LNCAP (cell line): ENCODE data around the gene GJB1.

Source experiments
- TF ChIP-seq, protein P1 (sequence below): fragments of 450-650 bp; IDR thresholded peaks from 2 replicates; pipeline ENCODE4 v1.5.1; 2017; ENCODE audit warnings: mild to moderate bottlenecking

The GJB1 gene

DNA sequence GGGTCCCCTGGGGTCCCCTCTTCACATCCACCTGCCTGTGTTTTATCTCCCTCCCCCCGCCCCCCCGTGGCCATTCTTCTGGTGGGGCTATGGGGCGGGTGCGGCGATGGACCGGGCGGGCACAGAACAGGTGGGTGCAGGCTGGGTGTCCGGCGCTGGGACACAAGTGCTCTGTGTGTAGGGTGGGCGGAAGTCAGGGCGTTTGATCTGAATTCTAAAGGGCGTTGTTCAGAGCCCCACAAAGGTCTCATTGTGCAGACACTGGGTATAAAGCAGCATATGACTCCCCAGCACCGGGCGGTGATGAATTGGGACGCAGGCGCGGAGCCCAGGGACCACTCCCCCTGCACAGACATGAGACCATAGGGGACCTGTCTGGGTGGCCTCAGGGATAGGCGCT lies at the start of gene GJB1:
Gene GJB1, plus strand, starts transcription at position 296 of the 400 bp plus-strand sequence. CDS start 484 bp downstream, outside the sequence.
- TF ChIP-seq, protein P1, sequence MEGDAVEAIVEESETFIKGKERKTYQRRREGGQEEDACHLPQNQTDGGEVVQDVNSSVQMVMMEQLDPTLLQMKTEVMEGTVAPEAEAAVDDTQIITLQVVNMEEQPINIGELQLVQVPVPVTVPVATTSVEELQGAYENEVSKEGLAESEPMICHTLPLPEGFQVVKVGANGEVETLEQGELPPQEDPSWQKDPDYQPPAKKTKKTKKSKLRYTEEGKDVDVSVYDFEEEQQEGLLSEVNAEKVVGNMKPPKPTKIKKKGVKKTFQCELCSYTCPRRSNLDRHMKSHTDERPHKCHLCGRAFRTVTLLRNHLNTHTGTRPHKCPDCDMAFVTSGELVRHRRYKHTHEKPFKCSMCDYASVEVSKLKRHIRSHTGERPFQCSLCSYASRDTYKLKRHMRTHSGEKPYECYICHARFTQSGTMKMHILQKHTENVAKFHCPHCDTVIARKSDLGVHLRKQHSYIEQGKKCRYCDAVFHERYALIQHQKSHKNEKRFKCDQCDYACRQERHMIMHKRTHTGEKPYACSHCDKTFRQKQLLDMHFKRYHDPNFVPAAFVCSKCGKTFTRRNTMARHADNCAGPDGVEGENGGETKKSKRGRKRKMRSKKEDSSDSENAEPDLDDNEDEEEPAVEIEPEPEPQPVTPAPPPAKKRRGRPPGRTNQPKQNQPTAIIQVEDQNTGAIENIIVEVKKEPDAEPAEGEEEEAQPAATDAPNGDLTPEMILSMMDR, result no peak

DNA sequence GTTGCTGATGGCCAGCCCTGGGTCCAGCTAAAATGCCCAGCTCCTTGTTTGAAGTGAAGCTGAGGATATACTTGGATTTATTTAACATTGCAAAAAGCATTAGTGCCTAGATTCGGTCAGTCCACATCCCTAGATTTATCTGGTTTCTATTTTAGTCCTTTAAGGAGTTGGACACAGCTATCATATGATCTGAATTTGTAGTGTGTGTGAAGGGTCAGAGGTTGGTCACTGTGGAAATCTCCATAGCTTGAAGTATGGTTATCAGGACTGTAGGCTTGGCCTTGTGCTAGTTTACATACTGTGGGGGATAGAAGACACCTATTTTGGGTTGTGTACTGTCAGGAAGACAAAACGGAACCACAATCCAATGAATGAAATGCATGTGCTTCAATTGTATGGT lies 49.6 kb upstream of the GJB1 start:
- TF ChIP-seq, protein P1, result no peak

DNA sequence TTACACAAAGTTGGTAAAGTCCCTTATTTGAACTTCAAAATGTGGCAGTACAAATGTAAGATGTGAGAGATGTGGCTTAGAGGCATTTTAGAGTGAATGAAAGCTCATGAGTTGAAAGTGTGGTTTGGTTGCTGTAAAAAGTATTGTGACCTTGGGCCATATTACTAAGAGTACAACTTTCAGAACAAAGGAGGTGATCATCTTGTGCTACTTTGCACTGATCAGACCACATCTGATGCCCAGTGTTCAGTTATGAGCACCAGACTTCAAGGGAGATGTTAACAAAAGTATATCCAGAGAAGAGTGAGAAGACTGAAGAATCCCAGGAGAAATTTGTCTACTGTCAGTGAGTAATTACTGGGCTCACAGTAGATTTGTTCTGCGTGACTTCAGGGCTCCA lies 48.2 kb upstream of the GJB1 start:
- TF ChIP-seq, protein P1, result no peak

DNA sequence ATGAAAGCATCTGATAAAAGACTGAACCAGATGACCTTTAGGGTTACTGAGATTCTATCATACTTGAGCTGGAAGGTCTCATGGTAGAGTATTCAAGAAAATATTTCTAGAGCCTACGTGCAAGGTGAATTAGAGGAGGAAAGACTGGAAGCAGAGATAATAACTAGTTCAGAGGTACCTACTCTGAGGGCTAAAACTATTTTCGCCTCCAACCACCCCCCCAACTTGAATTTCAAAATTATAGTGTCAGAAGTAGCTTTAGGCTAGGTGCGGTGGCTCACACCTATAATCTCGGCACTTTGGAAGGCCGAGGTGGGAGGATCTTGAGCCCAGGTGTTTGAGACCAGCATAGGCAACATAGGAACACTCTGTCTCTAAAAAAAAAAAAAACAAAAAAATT lies 47.5 kb upstream of the GJB1 start:
- TF ChIP-seq, protein P1, result no peak

DNA sequence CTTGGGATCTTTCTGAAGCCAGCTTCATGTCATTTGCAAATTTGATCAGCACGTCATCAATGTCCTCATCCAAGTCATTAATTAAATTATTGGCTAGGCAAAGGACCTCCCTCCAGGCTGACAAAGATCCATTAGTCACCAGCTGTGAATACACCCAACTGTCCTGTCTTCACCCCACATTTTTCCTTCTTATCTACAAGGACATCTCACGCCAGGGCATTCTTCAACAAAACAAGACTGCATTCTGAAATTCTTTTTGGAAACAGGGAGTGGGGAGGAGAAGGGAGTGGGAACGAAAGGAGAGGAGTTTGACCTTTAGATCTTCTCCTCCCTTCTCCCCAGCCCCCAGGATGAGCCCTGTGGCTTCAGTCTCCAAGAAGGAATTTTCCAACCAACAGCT lies 45.7 kb upstream of the GJB1 start:
- TF ChIP-seq, protein P1, result no peak

DNA sequence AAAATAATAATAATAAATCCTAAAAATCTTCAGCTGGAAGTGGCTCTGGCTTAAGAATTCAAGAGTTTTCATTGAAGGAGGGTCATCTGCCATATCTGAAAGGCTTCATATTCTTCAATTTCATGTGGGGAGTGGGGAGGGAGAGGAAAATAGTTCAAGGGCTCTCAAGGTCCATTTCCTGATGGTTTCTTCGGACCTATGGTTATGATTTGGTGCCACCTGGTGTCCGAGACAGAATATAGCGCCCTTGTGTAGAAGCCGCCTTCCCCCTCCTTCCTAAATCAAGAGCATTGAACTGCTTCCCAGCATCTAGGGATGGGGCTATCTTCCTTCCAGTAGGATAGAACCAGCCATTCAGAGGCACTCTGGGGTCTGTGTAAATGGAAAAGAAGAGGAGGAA lies 44.1 kb upstream of the GJB1 start:
- TF ChIP-seq, protein P1, result peak; percentile 48

DNA sequence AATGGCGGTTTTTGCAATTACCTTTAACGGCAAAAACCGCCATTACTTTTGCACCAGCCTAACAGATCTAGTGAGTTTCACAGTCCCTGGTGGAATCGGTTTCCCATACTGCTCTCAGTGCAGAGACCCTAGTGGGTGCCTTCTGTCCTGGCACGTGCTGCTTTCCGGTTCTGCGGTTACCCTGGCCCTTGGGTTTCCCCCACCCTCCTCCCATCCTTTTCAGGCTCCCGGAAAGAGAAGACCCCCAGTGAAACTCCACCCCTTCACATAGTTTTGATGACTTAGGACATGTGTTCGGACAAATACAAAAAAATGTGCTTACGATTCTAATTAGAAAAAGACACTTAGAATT lies 41.5 kb upstream of the GJB1 start:
- TF ChIP-seq, protein P1, result no peak

DNA sequence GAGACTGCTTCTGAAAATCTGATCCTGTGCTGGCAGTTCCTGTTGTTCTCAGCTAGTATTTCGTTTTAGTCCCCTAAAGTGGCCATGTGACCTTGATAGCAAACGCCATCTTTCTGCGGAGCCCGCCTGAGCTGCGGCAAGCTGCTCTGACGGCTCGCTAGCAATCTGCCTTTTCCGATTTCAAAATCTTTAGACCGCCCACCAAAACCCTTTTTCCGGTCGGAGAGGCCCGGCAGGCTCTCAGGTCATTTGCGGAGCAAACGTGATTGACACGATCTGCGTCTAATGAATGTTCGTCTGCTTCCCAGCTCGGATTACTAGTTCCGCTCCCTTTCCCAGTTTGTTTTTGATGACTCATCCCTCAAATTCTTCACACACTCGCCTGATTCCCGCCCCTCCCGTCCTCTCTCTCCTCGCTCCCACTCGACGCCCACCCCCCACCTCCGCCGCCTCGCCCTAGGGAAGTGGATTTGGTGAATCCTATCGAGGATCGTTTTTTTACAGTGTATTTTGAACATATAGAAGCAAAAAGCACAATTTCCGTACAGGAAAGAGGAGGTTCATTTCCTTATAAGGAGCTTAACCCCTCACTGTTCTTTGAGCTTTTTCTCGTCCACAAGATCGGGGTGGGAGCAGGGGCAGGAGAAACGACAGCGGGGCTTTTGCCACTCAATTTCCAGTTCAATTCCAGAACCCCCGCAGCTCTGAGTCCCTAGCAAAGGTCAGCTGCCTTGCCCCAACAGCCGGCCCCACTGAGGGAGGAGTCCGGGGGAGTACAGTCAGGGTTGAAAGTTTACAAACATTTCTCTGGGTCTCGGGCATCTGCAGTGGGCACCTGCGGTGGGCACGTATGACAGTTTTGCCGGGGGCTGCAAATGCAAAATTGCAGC lies 40.9 kb upstream of the GJB1 start:
- TF ChIP-seq, protein P1, result no peak
